A549 (cell line): ENCODE measurements around the gene USP54. TPM values are rescaled to one million over a fixed set of nuclear protein-coding genes. Genes with fewer than 3 reads are reported as not detected.

ENCODE experiments used
- ATAC-seq, 2 experiments: fragments of 200-7000 bp in 1 of 2; fragments of >200 bp in 1 of 2; cut with Nextera tagmentation in 1 of 2; cut with Tn5 transposase in 1 of 2; 3 replicates each; pipeline versions ENCODE4 v1.8.0 to v1.9.1; 2018 to 2020; ENCODE audit warnings: mild to moderate bottlenecking in 1 of 2, moderate library complexity in 1 of 2
- CTCF ChIA-PET: fragments of 300-600 bp; sonication (Branson Sonifier 250); formaldehyde crosslinking; extraction: SDS; loops from one replicate; lab custom pipeline; 2021; ENCODE audit warnings: antibody characterized with exemption, inconsistent platforms; lab: Yijun Ruan, JAX
- POLR2A ChIA-PET: fragments of 350-600 bp; formaldehyde crosslinking; extraction: SDS; loops from one replicate; lab custom pipeline; 2021; ENCODE audit warnings: antibody characterized with exemption, inconsistent platforms; lab: Yijun Ruan, JAX
- DNase-seq, 2 experiments: peaks; one replicate each; pipeline versions ENCODE4 v3.0.0 to v3.0.0-alpha.2; 2011 to 2016; ENCODE audit warnings: low read depth in 1 of 2, low spot score in 1 of 2
- FAIRE-seq: peaks from 2 replicates; lab custom pipeline; 2011; peaks lifted over from hg19 to GRCh38; lab: Jason Lieb, UNC
- H3K27ac ChIP-seq, 2 experiments: fragments of >200 bp; sonication (Bioruptor Twin); formaldehyde crosslinking; 3 replicates each; pipeline ENCODE4 v1.5.1; 2016 to 2017
- H3K4me1 ChIP-seq: fragments of >200 bp; sonication (Bioruptor Twin); formaldehyde crosslinking; 3 replicates; pipeline ENCODE4 v1.6.1; 2016
- H3K4me2 ChIP-seq: fragments of >200 bp; sonication (Bioruptor Twin); formaldehyde crosslinking; 3 replicates; pipeline ENCODE4 v1.6.1; 2016
- H3K4me3 ChIP-seq: fragments of >200 bp; sonication (Bioruptor Twin); formaldehyde crosslinking; 3 replicates; pipeline ENCODE4 v1.5.1; 2016
- H3K9me3 ChIP-seq: fragments of >200 bp; sonication (Bioruptor Twin); formaldehyde crosslinking; 3 replicates; pipeline ENCODE4 v1.6.1; 2016
- CBX2 ChIP-seq: fragments of 200-600 bp; sonication (generic); IDR thresholded peaks from 2 replicates; pipeline ENCODE4 v1.6.1; 2016; ENCODE audit warnings: low read depth, mild to moderate bottlenecking, borderline replicate concordance
- EP300 ChIP-seq, 2 experiments: fragments of >200 bp; sonication (Bioruptor Twin); formaldehyde crosslinking; IDR thresholded peaks; 2 replicates in 1 of 2; 3 replicates in 1 of 2; pipeline ENCODE4 v1.6.1; 2016 to 2017
- FOXS1 ChIP-seq: fragments of 250-450 bp; sonication (Bioruptor Pico); IDR thresholded peaks from 2 replicates; pipeline ENCODE4 v1.5.0; 2020; ENCODE audit warnings: mild to moderate bottlenecking, moderate library complexity
- MAFK ChIP-seq: fragments of 450-650 bp; IDR thresholded peaks from 2 replicates; pipeline ENCODE4 v1.6.1; 2014; ENCODE audit not compliant: partially characterized antibody
- MYC ChIP-seq: IDR thresholded peaks from 2 replicates; pipeline ENCODE4 v1.6.1; 2012; ENCODE audit warnings: mild to moderate bottlenecking, inconsistent platforms, low read length, improper control_type of control experiment, borderline replicate concordance
- NFE2L2 ChIP-seq: fragments of 150-350 bp; conservative IDR thresholded peaks from 2 replicates; pipeline ENCODE4 v1.6.1; 2014; ENCODE audit warnings: low read length
- RNF2 ChIP-seq: fragments of 200-600 bp; sonication (generic); IDR thresholded peaks from 2 replicates; pipeline ENCODE4 v1.6.1; 2016; ENCODE audit warnings: low read depth, mild to moderate bottlenecking, antibody characterized with exemption, moderate library complexity, borderline replicate concordance
- TP53 ChIP-seq: fragments of 250-450 bp; sonication (Bioruptor Pico); IDR thresholded peaks from 2 replicates; pipeline ENCODE4 v1.5.0; 2021; ENCODE audit warnings: mild to moderate bottlenecking, moderate library complexity
- ZC3H11A ChIP-seq: fragments of 450-650 bp; IDR thresholded peaks from 2 replicates; pipeline ENCODE4 v1.6.1; 2014; ENCODE audit warnings: antibody characterized with exemption, mild to moderate bottlenecking
- ZFP36 ChIP-seq: fragments of 450-650 bp; IDR thresholded peaks from 2 replicates; pipeline ENCODE4 v1.6.1; 2014; ENCODE audit warnings: borderline replicate concordance; ENCODE audit not compliant: partially characterized antibody
- WGBS: methylation state at CpG from one replicate; pipeline ENCODE4 v1.1.6; 2017; ENCODE audit errors: missing lambda C conversion rate; 5-methylcytosine and 5-hydroxymethylcytosine counted together
- polyA plus RNA-seq, 4 experiments: library from polyadenylated mRNA; depleted of rRNA in 3 of 4; stranded (reverse); fragments of >200 nt; fragmentation: RNase III in 1 of 4; extraction: RNeasy Plus Mini Kit Qiagen cat#74134 plus additional on column Dnase treatment in 1 of 4; gene quantifications; 2 replicates in 3 of 4; 3 replicates in 1 of 4; pipeline ENCODE4 v1.2.3, GENCODE V29; 2011 to 2017
- TF ChIP-seq, protein P1 (sequence below): fragments of 200-600 bp; sonication (generic); IDR thresholded peaks from 2 replicates; pipeline ENCODE4 v1.6.1; 2016; ENCODE audit warnings: antibody characterized with exemption, mild to moderate bottlenecking, moderate library complexity
- TF ChIP-seq, protein P2 (sequence below): fragments of 250-450 bp; sonication (Bioruptor Pico); IDR thresholded peaks from 2 replicates; pipeline ENCODE4 v1.5.0; 2020; ENCODE audit warnings: low read depth, mild to moderate bottlenecking, moderate library complexity
- TF ChIP-seq, protein P3 (sequence below): fragments of 450-650 bp; IDR thresholded peaks from 2 replicates; pipeline ENCODE4 v1.6.1; 2014; ENCODE audit warnings: antibody characterized with exemption
- TF ChIP-seq, protein P4 (sequence below): IDR thresholded peaks from 2 replicates; pipeline ENCODE4 v1.6.1; 2012
- TF ChIP-seq, protein P5 (sequence below): fragments of >200 bp; sonication (Bioruptor Twin); formaldehyde crosslinking; IDR thresholded peaks from 2 replicates; pipeline ENCODE4 v1.6.1; 2016
- TF ChIP-seq, protein P6 (sequence below): fragments of >200 bp; sonication (Bioruptor Twin); formaldehyde crosslinking; IDR thresholded peaks from 3 replicates; pipeline ENCODE4 v1.5.1; 2016

The USP54 gene
- polyA plus RNA-seq, 2 of the 4 experiments (the other 2 are of a cell fraction) = 8.8 to 32.5 TPM

DNA sequence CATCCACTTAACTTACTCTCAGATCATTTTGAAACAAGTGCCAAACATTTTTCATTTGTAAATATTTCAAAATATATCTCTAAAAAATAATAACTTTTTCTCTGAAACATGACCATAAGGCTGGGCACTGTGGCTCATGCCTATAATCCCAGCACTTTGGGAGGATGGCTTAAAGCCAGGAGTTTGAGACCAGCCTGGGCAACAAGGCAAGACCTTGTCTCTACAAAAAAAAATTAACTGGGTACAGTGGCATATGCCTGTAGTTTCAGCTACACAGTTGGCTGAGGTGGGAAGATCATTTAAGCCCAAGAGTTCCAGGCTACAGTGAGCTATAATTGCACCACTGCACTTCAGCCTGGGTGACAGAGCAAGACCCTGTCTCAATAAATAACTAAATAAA is 36.4 kb downstream of the USP54 start:
- DNase-seq = no peak
- Histone ChIP-seq H3K4me1 (no peaks in the 10 kb centered on the region), H3K4me2 (no peak overlapping the region), H3K27ac (no peak overlapping the region), H3K9me3 (no peaks in the 10 kb centered on the region), H3K4me3 (no peak overlapping the region)
- FAIRE-seq = no peak
- ATAC-seq = no peak
- CTCF ChIA-PET = interaction anchor here (1.3 to 4.5 kb wide), 4 partner anchors 9 to 90 kb away, joined by 3 to 23 read pairs (median 4); no protein-coding TSS in a partner anchor
- TF ChIP-seq, protein P1, sequence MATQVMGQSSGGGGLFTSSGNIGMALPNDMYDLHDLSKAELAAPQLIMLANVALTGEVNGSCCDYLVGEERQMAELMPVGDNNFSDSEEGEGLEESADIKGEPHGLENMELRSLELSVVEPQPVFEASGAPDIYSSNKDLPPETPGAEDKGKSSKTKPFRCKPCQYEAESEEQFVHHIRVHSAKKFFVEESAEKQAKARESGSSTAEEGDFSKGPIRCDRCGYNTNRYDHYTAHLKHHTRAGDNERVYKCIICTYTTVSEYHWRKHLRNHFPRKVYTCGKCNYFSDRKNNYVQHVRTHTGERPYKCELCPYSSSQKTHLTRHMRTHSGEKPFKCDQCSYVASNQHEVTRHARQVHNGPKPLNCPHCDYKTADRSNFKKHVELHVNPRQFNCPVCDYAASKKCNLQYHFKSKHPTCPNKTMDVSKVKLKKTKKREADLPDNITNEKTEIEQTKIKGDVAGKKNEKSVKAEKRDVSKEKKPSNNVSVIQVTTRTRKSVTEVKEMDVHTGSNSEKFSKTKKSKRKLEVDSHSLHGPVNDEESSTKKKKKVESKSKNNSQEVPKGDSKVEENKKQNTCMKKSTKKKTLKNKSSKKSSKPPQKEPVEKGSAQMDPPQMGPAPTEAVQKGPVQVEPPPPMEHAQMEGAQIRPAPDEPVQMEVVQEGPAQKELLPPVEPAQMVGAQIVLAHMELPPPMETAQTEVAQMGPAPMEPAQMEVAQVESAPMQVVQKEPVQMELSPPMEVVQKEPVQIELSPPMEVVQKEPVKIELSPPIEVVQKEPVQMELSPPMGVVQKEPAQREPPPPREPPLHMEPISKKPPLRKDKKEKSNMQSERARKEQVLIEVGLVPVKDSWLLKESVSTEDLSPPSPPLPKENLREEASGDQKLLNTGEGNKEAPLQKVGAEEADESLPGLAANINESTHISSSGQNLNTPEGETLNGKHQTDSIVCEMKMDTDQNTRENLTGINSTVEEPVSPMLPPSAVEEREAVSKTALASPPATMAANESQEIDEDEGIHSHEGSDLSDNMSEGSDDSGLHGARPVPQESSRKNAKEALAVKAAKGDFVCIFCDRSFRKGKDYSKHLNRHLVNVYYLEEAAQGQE = no peak
- no peak for TF ChIP-seq NFE2L2
- no peak for TF ChIP-seq CBX2
- TF ChIP-seq, protein P2, sequence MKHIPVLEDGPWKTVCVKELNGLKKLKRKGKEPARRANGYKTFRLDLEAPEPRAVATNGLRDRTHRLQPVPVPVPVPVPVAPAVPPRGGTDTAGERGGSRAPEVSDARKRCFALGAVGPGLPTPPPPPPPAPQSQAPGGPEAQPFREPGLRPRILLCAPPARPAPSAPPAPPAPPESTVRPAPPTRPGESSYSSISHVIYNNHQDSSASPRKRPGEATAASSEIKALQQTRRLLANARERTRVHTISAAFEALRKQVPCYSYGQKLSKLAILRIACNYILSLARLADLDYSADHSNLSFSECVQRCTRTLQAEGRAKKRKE = no peak
- no peak for TF ChIP-seq ZC3H11A
- TF ChIP-seq, protein P3, sequence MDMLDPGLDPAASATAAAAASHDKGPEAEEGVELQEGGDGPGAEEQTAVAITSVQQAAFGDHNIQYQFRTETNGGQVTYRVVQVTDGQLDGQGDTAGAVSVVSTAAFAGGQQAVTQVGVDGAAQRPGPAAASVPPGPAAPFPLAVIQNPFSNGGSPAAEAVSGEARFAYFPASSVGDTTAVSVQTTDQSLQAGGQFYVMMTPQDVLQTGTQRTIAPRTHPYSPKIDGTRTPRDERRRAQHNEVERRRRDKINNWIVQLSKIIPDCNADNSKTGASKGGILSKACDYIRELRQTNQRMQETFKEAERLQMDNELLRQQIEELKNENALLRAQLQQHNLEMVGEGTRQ = no peak
- no peak for TF ChIP-seq FOXS1 (CRISPR knock-in tag)
- TF ChIP-seq, protein P4, sequence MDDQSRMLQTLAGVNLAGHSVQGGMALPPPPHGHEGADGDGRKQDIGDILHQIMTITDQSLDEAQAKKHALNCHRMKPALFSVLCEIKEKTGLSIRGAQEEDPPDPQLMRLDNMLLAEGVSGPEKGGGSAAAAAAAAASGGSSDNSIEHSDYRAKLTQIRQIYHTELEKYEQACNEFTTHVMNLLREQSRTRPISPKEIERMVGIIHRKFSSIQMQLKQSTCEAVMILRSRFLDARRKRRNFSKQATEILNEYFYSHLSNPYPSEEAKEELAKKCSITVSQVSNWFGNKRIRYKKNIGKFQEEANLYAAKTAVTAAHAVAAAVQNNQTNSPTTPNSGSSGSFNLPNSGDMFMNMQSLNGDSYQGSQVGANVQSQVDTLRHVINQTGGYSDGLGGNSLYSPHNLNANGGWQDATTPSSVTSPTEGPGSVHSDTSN = no peak
- no peak for TF ChIP-seq MYC
- TF ChIP-seq ZFP36 = no peak
- TF ChIP-seq EP300 (IDR thresholded peaks at IDR 0.05) = no peak
- TF ChIP-seq, protein P5, sequence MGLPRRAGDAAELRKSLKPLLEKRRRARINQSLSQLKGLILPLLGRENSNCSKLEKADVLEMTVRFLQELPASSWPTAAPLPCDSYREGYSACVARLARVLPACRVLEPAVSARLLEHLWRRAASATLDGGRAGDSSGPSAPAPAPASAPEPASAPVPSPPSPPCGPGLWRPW = no peak
- no peak for TF ChIP-seq TP53 (CRISPR knock-in tag)
- no peak for TF ChIP-seq MAFK
- TF ChIP-seq, protein P6, sequence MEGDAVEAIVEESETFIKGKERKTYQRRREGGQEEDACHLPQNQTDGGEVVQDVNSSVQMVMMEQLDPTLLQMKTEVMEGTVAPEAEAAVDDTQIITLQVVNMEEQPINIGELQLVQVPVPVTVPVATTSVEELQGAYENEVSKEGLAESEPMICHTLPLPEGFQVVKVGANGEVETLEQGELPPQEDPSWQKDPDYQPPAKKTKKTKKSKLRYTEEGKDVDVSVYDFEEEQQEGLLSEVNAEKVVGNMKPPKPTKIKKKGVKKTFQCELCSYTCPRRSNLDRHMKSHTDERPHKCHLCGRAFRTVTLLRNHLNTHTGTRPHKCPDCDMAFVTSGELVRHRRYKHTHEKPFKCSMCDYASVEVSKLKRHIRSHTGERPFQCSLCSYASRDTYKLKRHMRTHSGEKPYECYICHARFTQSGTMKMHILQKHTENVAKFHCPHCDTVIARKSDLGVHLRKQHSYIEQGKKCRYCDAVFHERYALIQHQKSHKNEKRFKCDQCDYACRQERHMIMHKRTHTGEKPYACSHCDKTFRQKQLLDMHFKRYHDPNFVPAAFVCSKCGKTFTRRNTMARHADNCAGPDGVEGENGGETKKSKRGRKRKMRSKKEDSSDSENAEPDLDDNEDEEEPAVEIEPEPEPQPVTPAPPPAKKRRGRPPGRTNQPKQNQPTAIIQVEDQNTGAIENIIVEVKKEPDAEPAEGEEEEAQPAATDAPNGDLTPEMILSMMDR = no peak
- POLR2A ChIA-PET = no interaction called here

DNA sequence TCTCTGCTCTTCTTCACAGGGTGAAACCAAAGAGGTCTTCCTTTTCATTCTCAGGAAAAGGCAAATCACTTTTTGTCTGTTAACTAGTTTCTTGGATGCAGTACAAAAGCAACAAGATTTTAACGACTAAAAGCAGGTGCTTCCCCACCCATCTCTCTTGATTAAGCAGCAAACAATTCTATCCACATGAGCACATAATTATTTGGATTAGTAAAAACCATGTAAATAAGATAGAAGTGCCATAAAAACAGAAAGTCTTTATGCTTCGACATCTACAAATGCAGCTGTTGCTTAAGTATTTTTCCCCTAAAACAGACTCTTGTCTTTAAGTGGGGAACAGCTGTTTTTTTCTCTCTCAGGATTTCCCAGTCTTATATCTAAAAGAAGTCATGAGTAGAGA is 37.4 kb downstream of the USP54 start:
- H3K27ac ChIP-seq = no peak overlapping the region

More for the DNA sequence above, 37.4 kb downstream of the USP54 start:
- Histone ChIP-seq H3K4me2 (no peak overlapping the region), H3K4me3 (no peak overlapping the region)
- POLR2A ChIA-PET = no interaction called here
- DNase-seq = no peak
- no peak for ATAC-seq
- 43% methylated on average over 2 of the region's 2 CpGs for WGBS
- CTCF ChIA-PET = interaction anchor here (1.4 to 4.5 kb wide), 2 partner anchors 13 to 25 kb away, joined by 3 to 23 read pairs; no protein-coding TSS in a partner anchor
- FAIRE-seq = no peak
- TF ChIP-seq CBX2 = no peak
- no peak for TF ChIP-seq RNF2
- TF ChIP-seq, all 56 proteins: peak for 0
- Histone ChIP-seq H3K9me3 (no peaks in the 10 kb centered on the region), H3K4me1 (no peaks in the 10 kb centered on the region)
